Adipocyte (in vitro differentiated cells): ENCODE results near the gene DNAJC13.

ENCODE experiments used
- DNase-seq: peaks from one replicate; pipeline ENCODE4 v3.0.0-alpha.2; 2015; ENCODE audit warnings: low read depth
- H3K27me3 ChIP-seq: replicated peaks from 2 replicates; pipeline ENCODE4 v1.7.0; 2013; ENCODE audit warnings: mild to moderate bottlenecking, low read length, moderate library complexity; ENCODE audit not compliant: control insufficient read depth, insufficient read depth
- H3K36me3 ChIP-seq: 2 replicates; pipeline ENCODE4 v1.7.0; 2013; ENCODE audit warnings: low read length, mild to moderate bottlenecking, moderate library complexity; ENCODE audit not compliant: control insufficient read depth, insufficient read depth, severe bottlenecking
- H3K4me1 ChIP-seq: 2 replicates; pipeline ENCODE4 v1.7.0; 2013; ENCODE audit warnings: mild to moderate bottlenecking, low read length, moderate library complexity; ENCODE audit not compliant: control insufficient read depth, insufficient read depth
- H3K4me3 ChIP-seq: 2 replicates; pipeline ENCODE4 v1.7.0; 2013; ENCODE audit warnings: mild to moderate bottlenecking, low read length, moderate library complexity
- H3K9ac ChIP-seq: 2 replicates; pipeline ENCODE4 v1.7.0; 2013; ENCODE audit warnings: mild to moderate bottlenecking, low read length, moderate library complexity
- H3K9me3 ChIP-seq: 2 replicates; pipeline ENCODE4 v1.7.0; 2013; ENCODE audit warnings: mild to moderate bottlenecking, low read length, moderate library complexity; ENCODE audit not compliant: control insufficient read depth

Gene DNAJC13

GRCh38 chr3:132405609-132406299 lies 11.5 kb upstream of the DNAJC13 start:
- Histone ChIP-seq H3K36me3 (no peaks in the 10 kb centered on the region), H3K4me1 (peaks cover 14% of the 10 kb centered on the region), H3K4me3 (no peak overlapping the region), H3K9me3 (no peaks in the 10 kb centered on the region), H3K9ac (no peak overlapping the region), H3K27me3 (no peaks in the 10 kb centered on the region)
- DNase-seq = peak; percentile 7

DNA sequence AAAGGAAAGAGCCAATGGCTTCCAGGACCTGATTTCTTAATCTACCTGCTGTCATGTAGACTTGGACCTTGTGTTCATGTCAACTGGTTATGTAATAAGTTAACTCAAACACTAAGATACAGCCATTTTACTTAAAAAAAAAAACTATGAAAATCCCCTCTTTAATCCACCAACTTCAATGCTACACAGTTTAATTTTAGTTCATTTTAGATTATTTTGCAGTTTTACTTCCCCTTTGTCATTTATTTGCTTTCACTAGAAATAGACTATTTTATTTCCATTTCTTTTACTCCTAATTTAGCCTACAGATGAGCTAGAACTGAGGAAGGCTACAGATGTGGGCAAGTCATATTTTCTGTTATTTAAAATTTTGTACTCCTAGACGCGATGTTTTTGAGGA lies 10.7 kb upstream of the DNAJC13 start:
- H3K9ac ChIP-seq = no peak overlapping the region
- H3K27me3 ChIP-seq = no peaks in the 10 kb centered on the region
- no peak for DNase-seq
- H3K9me3 ChIP-seq = no peaks in the 10 kb centered on the region
- peaks cover 14% of the 10 kb centered on the region for H3K4me1 ChIP-seq
- no peaks in the 10 kb centered on the region for H3K36me3 ChIP-seq
- H3K4me3 ChIP-seq = no peak overlapping the region

DNA sequence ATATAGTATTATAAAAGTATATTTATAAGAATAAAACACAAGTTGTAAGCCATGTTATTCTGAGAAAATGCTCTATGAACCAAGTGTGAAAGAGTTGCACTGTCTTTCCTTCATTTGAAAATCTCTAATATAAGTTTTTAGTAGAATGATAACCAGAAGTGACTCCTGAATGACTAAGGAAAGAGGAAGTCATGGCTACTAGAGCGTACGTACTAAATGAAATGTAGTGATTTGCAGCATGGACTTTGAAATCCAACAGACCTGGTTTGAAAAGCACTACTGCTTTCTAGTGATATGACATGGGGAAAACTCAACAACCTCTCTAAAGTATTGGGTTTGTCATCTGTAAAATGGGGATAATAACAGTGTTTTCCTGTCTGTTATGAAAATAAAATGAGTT lies 10.3 kb upstream of the DNAJC13 start:
- Histone ChIP-seq H3K4me3 (no peak overlapping the region), H3K9me3 (no peaks in the 10 kb centered on the region), H3K4me1 (peaks cover 14% of the 10 kb centered on the region), H3K27me3 (no peaks in the 10 kb centered on the region), H3K36me3 (no peaks in the 10 kb centered on the region), H3K9ac (no peak overlapping the region)
- DNase-seq = no peak

GRCh38 chr3:132414841-132415240 lies 2.5 kb upstream of the DNAJC13 start:
- H3K36me3 ChIP-seq = no peaks in the 10 kb centered on the region
- H3K9me3 ChIP-seq = no peaks in the 10 kb centered on the region
- H3K4me1 ChIP-seq = peaks cover 18% of the 10 kb centered on the region
- no peak for DNase-seq
- H3K4me3 ChIP-seq = no peak overlapping the region
- H3K9ac ChIP-seq = no peak overlapping the region
- no peaks in the 10 kb centered on the region for H3K27me3 ChIP-seq

DNA sequence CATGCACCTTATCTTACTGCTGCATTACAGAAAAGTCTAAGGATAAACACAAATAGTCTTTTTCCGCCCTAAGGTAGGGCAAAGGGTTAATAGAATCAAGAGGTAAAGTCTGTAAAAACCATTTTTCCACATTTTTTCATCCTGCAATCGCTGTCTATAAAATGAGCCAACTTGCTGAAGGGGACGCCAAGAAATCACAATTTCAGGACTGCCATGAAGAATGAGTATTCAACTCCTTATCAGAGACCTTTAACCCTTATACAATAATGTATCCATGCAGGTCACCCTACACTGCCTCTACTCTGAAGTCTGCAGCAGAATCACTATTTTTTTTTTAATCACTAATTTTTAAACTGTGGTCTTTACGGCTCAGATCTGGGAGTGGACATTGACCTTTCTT lies 1.1 kb upstream of the DNAJC13 start:
- peaks cover 30% of the 10 kb centered on the region for H3K4me1 ChIP-seq
- no peaks in the 10 kb centered on the region for H3K9me3 ChIP-seq
- no peaks in the 10 kb centered on the region for H3K36me3 ChIP-seq
- DNase-seq = no peak
- no peak overlapping the region for H3K4me3 ChIP-seq
- no peak overlapping the region for H3K9ac ChIP-seq
- H3K27me3 ChIP-seq = no peaks in the 10 kb centered on the region

DNA sequence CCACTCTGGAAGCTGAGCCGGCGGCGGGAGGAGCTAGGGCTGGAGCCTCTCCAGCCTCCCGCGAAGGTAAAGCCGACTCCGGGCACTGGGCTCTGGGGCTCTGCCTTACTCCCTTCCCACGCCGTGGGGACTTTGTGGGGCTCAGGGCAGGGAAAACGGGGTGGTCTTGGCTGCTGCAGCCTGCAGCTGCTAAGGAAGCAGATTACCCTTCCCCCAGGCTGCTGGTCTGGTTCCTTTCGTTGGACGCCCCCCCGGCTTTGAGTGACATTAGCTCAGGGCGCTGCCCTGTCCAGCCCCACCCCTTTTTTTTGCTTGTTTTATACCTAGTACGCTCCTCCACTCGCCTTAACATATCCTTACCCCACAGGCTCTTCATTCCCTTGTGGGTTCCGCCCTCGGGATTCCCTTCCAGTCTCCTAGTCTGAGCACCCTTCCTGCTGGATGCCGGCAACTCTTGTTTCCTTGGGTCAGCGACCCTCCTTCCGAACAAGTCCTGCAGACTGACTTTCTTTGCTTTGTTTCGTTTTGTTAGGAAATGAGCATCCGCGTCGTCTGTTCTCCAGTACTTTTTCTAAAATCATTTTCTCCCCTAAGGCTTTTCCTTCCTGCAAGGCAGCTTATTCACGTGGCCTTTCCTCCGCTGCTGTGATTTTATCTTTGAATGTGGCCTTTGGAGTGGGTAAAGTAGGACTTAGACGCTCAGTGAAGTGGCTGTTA lies 551 bp downstream of the DNAJC13 start:
- Histone ChIP-seq H3K4me3 (peak overlapping the region; percentile 99), H3K9ac (peak overlapping the region; percentile 96), H3K4me1 (peaks cover 43% of the 10 kb centered on the region), H3K9me3 (no peaks in the 10 kb centered on the region), H3K36me3 (no peaks in the 10 kb centered on the region), H3K27me3 (no peaks in the 10 kb centered on the region)
- DNase-seq = peak; percentile 72

DNA sequence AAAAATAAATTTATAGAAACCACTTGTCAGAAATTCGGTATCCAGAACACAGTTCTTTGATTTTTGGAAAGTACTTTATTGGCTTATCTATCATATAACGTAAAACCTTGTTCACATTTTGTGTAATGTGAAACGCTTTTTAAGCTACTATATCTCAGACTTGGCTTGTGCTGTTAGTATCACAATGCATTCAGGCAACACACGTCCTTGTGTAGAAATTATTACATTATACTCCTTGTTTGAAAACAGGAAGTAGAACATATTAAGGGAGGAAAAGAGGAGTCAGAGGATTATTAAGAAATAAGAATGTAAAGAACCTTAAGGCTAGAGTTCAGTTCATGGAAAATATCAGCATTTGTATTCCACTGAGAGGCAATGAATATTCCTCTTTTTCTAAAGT lies 1.6 kb downstream of the DNAJC13 start:
- Histone ChIP-seq H3K9ac (peak overlapping the region; percentile 96), H3K27me3 (no peaks in the 10 kb centered on the region), H3K4me1 (peaks cover 43% of the 10 kb centered on the region), H3K36me3 (no peaks in the 10 kb centered on the region), H3K4me3 (peak overlapping the region; percentile 99), H3K9me3 (no peaks in the 10 kb centered on the region)
- peak; percentile 52 for DNase-seq

DNA sequence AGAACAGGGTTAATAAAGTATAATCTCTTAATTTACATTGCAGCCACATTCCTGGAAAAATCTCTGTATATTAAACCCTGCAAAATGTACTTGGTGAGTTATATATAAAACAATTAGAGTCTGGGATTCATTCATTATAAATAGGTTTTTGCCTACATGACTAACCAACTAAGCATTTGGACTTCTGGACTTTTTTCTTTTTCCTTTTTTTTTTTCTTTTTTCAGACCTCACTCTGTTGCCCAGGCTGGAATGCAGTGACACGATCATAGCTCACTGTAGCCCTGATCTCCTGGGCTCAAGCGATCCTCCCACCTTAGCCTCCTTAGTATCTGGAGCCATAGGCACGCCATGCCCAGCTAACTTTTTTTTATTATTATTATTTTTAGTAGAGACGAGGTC lies 4.5 kb downstream of the DNAJC13 start:
- Histone ChIP-seq H3K9me3 (no peaks in the 10 kb centered on the region), H3K27me3 (no peaks in the 10 kb centered on the region), H3K4me3 (no peak overlapping the region), H3K9ac (no peak overlapping the region), H3K4me1 (peaks cover 39% of the 10 kb centered on the region), H3K36me3 (peaks cover 8% of the 10 kb centered on the region)
- peak; percentile 57 for DNase-seq

- H3K9ac ChIP-seq = no peak overlapping the region
- no peak overlapping the region for H3K4me3 ChIP-seq
- no peaks in the 10 kb centered on the region for H3K9me3 ChIP-seq
- peaks cover 38% of the 10 kb centered on the region for H3K4me1 ChIP-seq
- H3K36me3 ChIP-seq = peaks cover 8% of the 10 kb centered on the region
- DNase-seq = no peak
- no peaks in the 10 kb centered on the region for H3K27me3 ChIP-seq
Observed at GRCh38 chr3:132422531-132422930, 5.2 kb downstream of the DNAJC13 start.

- no peak overlapping the region for H3K4me3 ChIP-seq
- DNase-seq = peak; percentile 69
- H3K36me3 ChIP-seq = peaks cover 14% of the 10 kb centered on the region
- H3K9ac ChIP-seq = no peak overlapping the region
- H3K27me3 ChIP-seq = no peaks in the 10 kb centered on the region
- H3K4me1 ChIP-seq = peaks cover 8% of the 10 kb centered on the region
- no peaks in the 10 kb centered on the region for H3K9me3 ChIP-seq
Observed at GRCh38 chr3:132432639-132433038, 15.3 kb downstream of the DNAJC13 start.

DNA sequence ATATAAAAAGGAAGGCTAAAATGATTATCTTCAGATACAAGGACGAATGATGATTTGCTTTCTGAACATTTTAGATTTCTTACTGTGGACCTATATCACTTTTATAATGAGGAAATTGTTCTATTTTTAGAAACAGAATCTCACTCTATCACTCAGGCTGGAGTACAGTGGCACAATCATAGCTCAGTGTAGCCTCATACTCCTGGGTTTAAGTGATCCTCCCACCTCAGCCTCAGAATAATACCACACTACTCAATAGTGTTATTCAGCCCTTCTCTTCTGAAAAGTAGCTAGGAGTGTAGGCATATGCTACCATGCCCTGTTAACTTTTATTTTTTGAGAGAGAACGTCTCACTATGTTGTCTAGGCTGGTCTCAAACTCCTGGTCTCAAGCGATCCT lies 15.8 kb downstream of the DNAJC13 start:
- Histone ChIP-seq H3K4me1 (peaks cover 8% of the 10 kb centered on the region), H3K9ac (no peak overlapping the region), H3K27me3 (no peaks in the 10 kb centered on the region), H3K4me3 (no peak overlapping the region), H3K9me3 (no peaks in the 10 kb centered on the region), H3K36me3 (peaks cover 19% of the 10 kb centered on the region)
- DNase-seq = no peak
